Neural cell (in vitro differentiated cells): ENCODE data around the gene GNPTG. TPM values are rescaled to one million over a fixed set of nuclear protein-coding genes. Genes with fewer than 3 reads are reported as not detected.
A peak's percentile ranks its signal among the peaks of the same experiment; 100 is the strongest.

ENCODE experiments used
- H2AFZ ChIP-seq: fragments of 200-600, 300-800 bp; sonication (generic), shearing (Covaris generic); 2 replicates; pipeline ENCODE4 v1.6.0; 2014; ENCODE audit warnings: low read depth, mild to moderate bottlenecking, antibody characterized with exemption, low read length, moderate library complexity
- H3F3A ChIP-seq: fragments of 200-600 bp; shearing (Covaris generic); 2 replicates; pipeline ENCODE4 v1.6.1; 2016; ENCODE audit warnings: mild to moderate bottlenecking, moderate library complexity, mixed read lengths, antibody characterized with exemption, low read length; ENCODE audit not compliant: insufficient read depth, poor library complexity, severe bottlenecking
- H3K27ac ChIP-seq: fragments of 200-600, 300-800 bp; sonication (generic), shearing (Covaris generic); 2 replicates; pipeline ENCODE4 v1.5.1; 2014; ENCODE audit warnings: mild to moderate bottlenecking, low read length, moderate library complexity
- H3K27me3 ChIP-seq: fragments of 300-800, 200-600 bp; sonication (generic), shearing (Covaris generic); 2 replicates; pipeline ENCODE4 v1.6.0; 2014; ENCODE audit warnings: mild to moderate bottlenecking, low read depth, low read length, moderate library complexity; ENCODE audit not compliant: insufficient read depth
- H3K36me3 ChIP-seq: fragments of 300-800, 200-600 bp; sonication (generic), shearing (Covaris generic); 2 replicates; pipeline ENCODE4 v1.5.1; 2014; ENCODE audit warnings: mild to moderate bottlenecking, antibody characterized with exemption, low read length, moderate library complexity; ENCODE audit not compliant: insufficient read depth
- H3K4me2 ChIP-seq: fragments of 300-800, 200-600 bp; sonication (generic), shearing (Covaris generic); 2 replicates; pipeline ENCODE4 v1.6.0; 2014; ENCODE audit warnings: mild to moderate bottlenecking, low read length
- H3K4me3 ChIP-seq: fragments of 300-800, 200-600 bp; sonication (generic), shearing (Covaris generic); 2 replicates; pipeline ENCODE4 v1.5.1; 2014; ENCODE audit warnings: mild to moderate bottlenecking, low read length, moderate library complexity
- H3K79me2 ChIP-seq: fragments of 200-600 bp; shearing (Covaris generic); replicated peaks from 2 replicates; pipeline ENCODE4 v1.6.0; 2014; ENCODE audit warnings: mild to moderate bottlenecking, low read length, moderate library complexity; ENCODE audit not compliant: insufficient read depth
- H3K9ac ChIP-seq: fragments of 300-800, 200-600 bp; sonication (generic), shearing (Covaris generic); 2 replicates; pipeline ENCODE4 v1.6.1; 2016; ENCODE audit warnings: mild to moderate bottlenecking, low read length, mixed read lengths
- H3K9me2 ChIP-seq: fragments of 200-600 bp; shearing (Covaris generic); 2 replicates; pipeline ENCODE4 v1.6.1; 2016; ENCODE audit warnings: mild to moderate bottlenecking, low read length, mixed read lengths; ENCODE audit not compliant: insufficient read depth
- H3K9me3 ChIP-seq: fragments of 200-600, 300-800 bp; sonication (generic), shearing (Covaris generic); 2 replicates; pipeline ENCODE4 v1.6.1; 2016; ENCODE audit warnings: mild to moderate bottlenecking, mixed run types, low read length, moderate library complexity, mixed read lengths
- H4K20me1 ChIP-seq: fragments of 200-600 bp; shearing (Covaris generic); 2 replicates; pipeline ENCODE4 v1.6.1; 2016; ENCODE audit warnings: mild to moderate bottlenecking, mixed run types; ENCODE audit not compliant: insufficient read depth
- CTCF ChIP-seq: fragments of 450-650 bp; IDR thresholded peaks from 2 replicates; pipeline ENCODE4 v1.5.1; 2014; ENCODE audit warnings: antibody characterized with exemption, mild to moderate bottlenecking, moderate library complexity; ENCODE audit not compliant: poor library complexity, severe bottlenecking
- EP300 ChIP-seq: fragments of 450-650 bp; conservative IDR thresholded peaks from 2 replicates; pipeline ENCODE4 v1.6.1; 2014; ENCODE audit warnings: antibody characterized with exemption, mild to moderate bottlenecking, moderate library complexity; ENCODE audit not compliant: poor library complexity, severe bottlenecking
- EZH2 ChIP-seq: fragments of 200-600, 300-800 bp; shearing (Covaris generic), sonication (generic); IDR thresholded peaks from 2 replicates; pipeline ENCODE4 v1.6.1; 2014; ENCODE audit warnings: antibody characterized with exemption, low read length, borderline replicate concordance, mild to moderate bottlenecking; ENCODE audit not compliant: insufficient read depth, poor library complexity, severe bottlenecking
- MXI1 ChIP-seq: fragments of 450-650 bp; conservative IDR thresholded peaks from 2 replicates; pipeline ENCODE4 v1.6.1; 2014; ENCODE audit warnings: antibody characterized with exemption, mild to moderate bottlenecking; ENCODE audit not compliant: poor library complexity, severe bottlenecking
- POLR2AphosphoS5 ChIP-seq: IDR thresholded peaks from 2 replicates; pipeline ENCODE4 v1.6.1; 2012
- RAD21 ChIP-seq: fragments of 450-650 bp; conservative IDR thresholded peaks from 2 replicates; pipeline ENCODE4 v1.6.1; 2014; ENCODE audit warnings: antibody characterized with exemption, mild to moderate bottlenecking, moderate library complexity
- REST ChIP-seq: IDR thresholded peaks from 2 replicates; pipeline ENCODE4 v1.6.1; 2012; ENCODE audit warnings: borderline replicate concordance
- SMC3 ChIP-seq: fragments of 450-650 bp; conservative IDR thresholded peaks from 2 replicates; pipeline ENCODE4 v1.6.1; 2014; ENCODE audit warnings: antibody characterized with exemption, mild to moderate bottlenecking, moderate library complexity; ENCODE audit not compliant: poor library complexity
- TAF1 ChIP-seq: IDR thresholded peaks from 2 replicates; pipeline ENCODE4 v1.6.1; 2012; ENCODE audit warnings: low read depth
- polyA plus RNA-seq: library from polyadenylated mRNA; depleted of rRNA; stranded (reverse); fragments of >200 nt; gene quantifications from 2 replicates; pipeline ENCODE4 v1.2.3, GENCODE V29; 2014

Gene GNPTG
- polyA plus RNA-seq, 1 donor from 2014 or later: 90.5 TPM

GRCh38 chr16:1349351-1349750 is 2.4 kb upstream of the GNPTG start:
- TF ChIP-seq CTCF (no peak), SMC3 (no peak), MXI1 (no peak), EP300 (no peak), POLR2AphosphoS5 (no peak), RAD21 (no peak), TAF1 (no peak), EZH2 (no peak), REST (no peak)
- Histone ChIP-seq H2AFZ (no peak overlapping the region), H3K79me2 (peaks cover 26% of the 10 kb centered on the region), H3K4me2 (no peak overlapping the region), H3K27ac (no peak overlapping the region), H3K9ac (no peak overlapping the region), H3K27me3 (no peaks in the 10 kb centered on the region), H3K9me3 (no peaks in the 10 kb centered on the region), H3K4me3 (no peak overlapping the region), H3K36me3 (no peaks in the 10 kb centered on the region), H3F3A (no peaks in the 10 kb centered on the region), H3K9me2 (no peaks in the 10 kb centered on the region), H4K20me1 (no peaks in the 10 kb centered on the region)

- Histone ChIP-seq H3K9me2 (no peaks in the 10 kb centered on the region), H3F3A (no peaks in the 10 kb centered on the region), H3K27me3 (no peaks in the 10 kb centered on the region), H3K9me3 (no peaks in the 10 kb centered on the region), H3K27ac (no peak overlapping the region), H3K4me3 (peak overlapping the region; percentile 97), H3K4me2 (no peak overlapping the region), H3K36me3 (no peaks in the 10 kb centered on the region), H4K20me1 (no peaks in the 10 kb centered on the region), H2AFZ (no peak overlapping the region), H3K9ac (no peak overlapping the region), H3K79me2 (peaks cover 26% of the 10 kb centered on the region)
- no peak for TF ChIP-seq POLR2AphosphoS5
- no peak for TF ChIP-seq TAF1
- TF ChIP-seq RAD21: no peak
- no peak for TF ChIP-seq EZH2
Measured at GRCh38 chr16:1349951-1350350, 1.8 kb upstream of the GNPTG start.

GRCh38 chr16:1350691-1351090 is 1.0 kb upstream of the GNPTG start:
- TF ChIP-seq EP300: no peak
- no peak for TF ChIP-seq RAD21
- TF ChIP-seq POLR2AphosphoS5: no peak
- TF ChIP-seq SMC3: no peak
- no peaks in the 10 kb centered on the region for H3K27me3 ChIP-seq
- H4K20me1 ChIP-seq: no peaks in the 10 kb centered on the region
- no peak overlapping the region for H2AFZ ChIP-seq
- H3K9ac ChIP-seq: peak overlapping the region; percentile 70
- peak overlapping the region; percentile 75 for H3K4me2 ChIP-seq
- H3K9me3 ChIP-seq: no peaks in the 10 kb centered on the region
- H3K9me2 ChIP-seq: no peaks in the 10 kb centered on the region
- H3K36me3 ChIP-seq: no peaks in the 10 kb centered on the region
- H3K79me2 ChIP-seq: peaks cover 26% of the 10 kb centered on the region
- no peak overlapping the region for H3K27ac ChIP-seq
- H3F3A ChIP-seq: no peaks in the 10 kb centered on the region
- peak overlapping the region; percentile 97 for H3K4me3 ChIP-seq
